Activated T-helper 1 cell treated with anti-CD3 and anti-CD28 coated beads, Interleukin-2, amount 50 U/mL, for 16 hours (primary cell): Measurements from ENCODE around the gene STARD3.
A peak's percentile ranks its signal among the peaks of the same experiment; 100 is the strongest.

Experiments used
- DNase-seq, 2 donors: peaks; one replicate each; pipeline ENCODE4 v3.0.0-alpha.2; 2020; ENCODE audit warnings: low read depth in 1 of 2, low spot score in 1 of 2

Gene STARD3

DNA sequence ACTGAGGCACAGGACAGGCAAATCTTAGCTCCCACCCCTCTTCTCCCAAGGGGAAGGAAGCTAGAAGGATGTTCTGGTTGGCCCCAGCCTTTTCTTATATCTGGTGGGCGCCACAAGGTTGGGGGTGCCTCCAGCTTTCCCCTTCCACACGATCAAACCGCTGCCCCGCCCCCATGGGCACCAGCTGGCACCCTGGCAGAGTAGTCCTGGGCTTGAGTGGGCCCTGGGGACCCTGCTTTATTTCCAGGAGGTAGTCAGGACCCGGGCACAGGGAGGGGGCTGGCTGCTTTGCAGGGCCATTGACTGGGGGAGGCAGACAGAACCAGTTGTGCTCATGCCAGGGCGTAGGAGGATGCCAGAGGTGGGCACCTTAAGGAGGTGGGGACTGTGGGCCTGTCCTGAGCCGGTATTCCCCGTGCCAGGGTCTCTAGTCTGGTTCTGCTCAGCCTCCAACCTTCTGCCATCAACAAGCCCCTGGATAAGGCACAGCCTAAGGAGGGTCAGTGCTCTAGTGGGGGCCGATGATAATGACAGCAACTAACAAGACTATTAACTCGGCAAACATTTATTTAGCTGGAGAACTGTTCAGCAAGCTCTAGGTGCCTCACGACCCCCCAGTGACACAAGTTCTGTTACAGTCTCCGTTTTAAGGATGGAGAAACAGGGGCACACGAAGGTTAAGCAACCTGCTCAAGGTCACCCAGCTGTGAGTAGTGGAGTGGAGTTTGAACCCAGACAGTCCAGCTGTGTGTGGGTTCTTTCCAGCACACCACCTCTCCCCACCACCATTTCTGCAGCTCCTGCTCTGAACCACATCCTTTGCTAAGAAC, 17.8 kb upstream of the STARD3 start:
- no peak for DNase-seq

DNA sequence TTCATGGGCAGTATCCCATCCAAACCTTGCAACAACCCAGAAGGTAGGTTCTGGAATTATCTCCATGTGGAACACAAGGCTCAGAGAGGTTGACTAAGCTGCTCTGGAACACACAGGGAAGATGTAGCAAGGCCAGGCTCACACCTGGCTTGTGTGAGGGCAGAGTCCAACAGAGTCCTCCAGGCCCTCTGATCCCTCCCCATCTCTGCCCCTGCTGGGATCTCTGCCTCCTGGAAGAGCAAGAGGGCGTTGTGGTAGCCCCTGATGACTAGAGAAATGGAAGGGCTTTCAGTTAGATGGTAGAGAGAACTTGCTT, 17.2 kb upstream of the STARD3 start:
- no peak for DNase-seq

DNA sequence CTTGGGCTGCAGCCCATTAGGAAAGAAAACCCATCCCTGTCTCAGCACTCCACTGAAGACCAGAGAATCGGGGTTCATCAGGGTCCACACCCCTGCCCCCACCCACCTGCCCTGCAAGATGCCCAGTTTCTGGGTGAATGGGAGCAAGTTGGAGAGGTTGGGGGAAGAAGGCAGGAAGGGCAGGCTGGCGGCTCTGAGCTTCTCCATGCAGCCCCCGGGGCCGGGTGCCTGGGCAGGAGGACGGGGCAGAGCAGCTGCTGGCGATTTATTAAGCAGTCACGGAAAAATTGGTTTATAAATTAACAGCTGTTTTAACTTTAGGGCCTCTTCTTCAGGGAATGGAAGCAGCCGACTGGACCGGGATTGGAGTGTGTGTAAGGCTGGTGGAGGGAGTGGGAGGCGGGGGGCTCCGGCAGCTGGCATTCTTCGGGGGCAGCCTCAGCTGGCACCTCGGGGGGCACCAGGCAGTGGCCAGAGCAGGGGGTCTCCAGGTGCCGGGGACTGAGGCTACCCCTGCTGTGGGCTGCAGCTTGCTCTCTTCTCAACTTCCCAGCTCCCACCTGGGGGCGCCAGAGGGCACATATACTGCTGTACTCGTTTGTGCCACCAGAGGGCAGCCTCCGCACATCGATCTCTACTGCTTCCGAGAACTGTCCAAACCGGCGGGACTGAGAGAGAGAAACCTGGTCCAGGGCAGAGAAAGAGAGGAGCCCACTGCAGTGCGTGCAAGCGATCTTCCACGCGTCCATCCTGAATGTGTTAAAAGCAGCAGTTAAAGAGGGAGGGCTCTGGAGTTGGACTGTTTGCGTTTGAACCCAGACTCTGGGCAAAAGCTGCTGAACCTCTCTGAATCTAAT, 15.2 kb upstream of the STARD3 start:
- peak; percentile 82 to 92 for DNase-seq

DNA sequence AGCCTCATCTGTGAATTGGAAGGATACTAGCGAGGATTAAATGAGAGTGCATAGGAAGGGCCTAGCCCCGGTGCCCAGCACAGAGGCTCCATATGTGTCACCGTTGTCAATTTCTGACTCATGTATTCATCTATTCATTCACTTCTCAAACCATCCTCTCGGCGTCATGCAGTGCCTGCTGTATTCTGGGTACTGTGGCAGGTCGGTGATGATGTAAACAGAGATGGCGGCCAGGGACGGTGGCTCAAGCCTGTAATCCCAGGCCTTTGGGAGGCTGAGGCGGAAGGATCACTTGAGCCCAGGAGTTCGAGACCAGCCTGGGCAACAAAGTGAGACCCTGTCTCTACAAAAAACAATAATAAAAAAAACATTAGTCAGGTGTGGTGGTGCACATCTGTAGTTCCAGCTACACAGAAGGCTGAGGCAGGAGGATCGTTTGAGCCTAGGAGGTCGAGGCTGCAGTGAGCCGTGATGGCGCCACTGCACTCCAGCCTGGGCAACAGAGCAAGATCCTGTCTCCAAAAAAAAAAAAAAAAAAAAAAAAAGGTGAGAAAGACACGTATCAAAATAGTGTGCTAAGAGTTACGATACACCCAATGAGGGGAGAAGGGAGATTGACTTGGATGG, 14.5 kb upstream of the STARD3 start:
- DNase-seq = peak in 1 of 2 donors; percentile 19

DNA sequence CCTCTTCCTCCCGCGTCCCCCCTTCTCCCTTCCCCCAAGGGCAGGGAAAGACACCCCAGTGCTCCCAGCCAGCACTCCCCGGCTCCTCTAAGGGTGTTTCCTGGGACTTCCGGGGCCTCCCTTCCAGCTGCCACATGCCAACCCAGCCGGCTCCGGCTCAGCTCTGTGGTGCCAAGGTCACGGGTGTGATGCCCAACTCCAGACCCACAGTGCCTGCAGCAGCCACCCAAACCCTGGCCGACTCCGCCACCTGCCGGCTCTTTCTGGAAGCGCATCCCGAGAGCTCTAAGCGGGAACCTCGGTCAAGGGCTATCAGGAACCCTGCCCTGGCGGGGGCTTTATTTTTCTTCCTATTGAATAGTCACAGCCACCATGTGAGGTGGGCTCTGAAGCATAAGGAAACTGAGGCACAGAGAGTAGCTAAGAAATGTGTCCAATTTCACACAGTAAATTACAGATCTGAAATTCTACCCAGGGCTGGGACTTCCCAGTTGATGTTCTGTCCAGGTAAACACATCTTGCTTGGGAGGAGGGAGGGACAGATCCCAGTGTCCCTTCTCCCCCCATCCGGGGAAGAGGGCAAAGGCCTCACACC, 13.5 kb upstream of the STARD3 start:
- DNase-seq = peak; percentile 75 to 80

GRCh38 chr17:39624313-39624712, 12.6 kb upstream of the STARD3 start:
- DNase-seq = no peak

DNA sequence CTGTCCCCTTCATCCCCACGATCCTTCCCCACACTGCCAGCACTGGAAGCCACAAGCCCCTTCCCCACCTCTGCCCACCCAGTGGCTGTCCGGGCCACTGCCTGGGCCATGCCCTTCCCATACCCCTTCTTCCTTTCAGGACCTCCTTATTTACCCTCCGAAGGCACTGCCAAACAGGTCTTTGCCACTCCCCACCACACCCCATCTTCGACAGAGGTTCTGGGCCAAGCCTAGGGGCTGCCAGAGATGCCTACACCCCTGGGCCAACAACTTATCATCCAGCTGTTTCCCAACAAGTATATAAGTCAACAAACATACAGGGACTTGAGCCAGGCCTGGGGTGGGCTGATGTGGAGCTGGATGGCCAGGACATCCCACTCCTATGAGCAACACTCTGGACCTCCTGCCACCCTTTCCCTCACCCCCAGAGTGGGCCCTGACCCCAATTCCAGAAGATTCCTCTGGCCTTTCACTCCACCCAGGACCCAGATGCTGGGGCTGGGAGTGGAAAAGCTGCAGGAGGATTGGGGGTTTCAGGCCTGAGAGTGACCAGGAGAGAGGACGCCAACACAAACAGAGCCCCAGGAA, 11.7 kb upstream of the STARD3 start:
- no peak for DNase-seq

- DNase-seq = no peak
Observed at GRCh38 chr17:39626171-39627046, 10.5 kb upstream of the STARD3 start, which contains the start of gene PPP1R1B. PPP1R1B (plus strand) TSS chr17:39626952; CDS start chr17:39627393, 441 bp downstream.

DNA sequence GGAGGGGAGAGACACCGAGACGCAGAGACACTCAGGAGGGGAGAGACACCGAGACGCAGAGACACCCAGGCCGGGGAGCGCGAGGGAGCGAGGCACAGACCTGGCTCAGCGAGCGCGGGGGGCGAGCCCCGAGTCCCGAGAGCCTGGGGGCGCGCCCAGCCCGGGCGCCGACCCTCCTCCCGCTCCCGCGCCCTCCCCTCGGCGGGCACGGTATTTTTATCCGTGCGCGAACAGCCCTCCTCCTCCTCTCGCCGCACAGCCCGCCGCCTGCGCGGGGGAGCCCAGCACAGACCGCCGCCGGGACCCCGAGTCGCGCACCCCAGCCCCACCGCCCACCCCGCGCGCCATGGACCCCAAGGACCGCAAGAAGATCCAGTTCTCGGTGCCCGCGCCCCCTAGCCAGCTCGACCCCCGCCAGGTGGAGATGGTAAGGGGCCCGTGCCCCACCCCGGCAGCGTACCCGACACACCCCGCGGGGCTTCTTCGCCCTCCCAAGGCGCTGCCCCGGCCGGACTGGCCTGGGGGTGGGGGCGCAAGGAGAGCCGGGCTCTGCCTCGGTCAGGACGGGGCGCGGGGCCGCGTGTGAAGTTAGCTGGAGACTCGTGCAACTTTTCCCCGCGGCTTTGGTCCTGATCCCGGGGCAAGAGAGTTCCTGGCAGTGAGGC, 9.8 kb upstream of the STARD3 start:
- DNase-seq = no peak

- DNase-seq = no peak
Observed at GRCh38 chr17:39627712-39628516, 9.0 kb upstream of the STARD3 start.

DNA sequence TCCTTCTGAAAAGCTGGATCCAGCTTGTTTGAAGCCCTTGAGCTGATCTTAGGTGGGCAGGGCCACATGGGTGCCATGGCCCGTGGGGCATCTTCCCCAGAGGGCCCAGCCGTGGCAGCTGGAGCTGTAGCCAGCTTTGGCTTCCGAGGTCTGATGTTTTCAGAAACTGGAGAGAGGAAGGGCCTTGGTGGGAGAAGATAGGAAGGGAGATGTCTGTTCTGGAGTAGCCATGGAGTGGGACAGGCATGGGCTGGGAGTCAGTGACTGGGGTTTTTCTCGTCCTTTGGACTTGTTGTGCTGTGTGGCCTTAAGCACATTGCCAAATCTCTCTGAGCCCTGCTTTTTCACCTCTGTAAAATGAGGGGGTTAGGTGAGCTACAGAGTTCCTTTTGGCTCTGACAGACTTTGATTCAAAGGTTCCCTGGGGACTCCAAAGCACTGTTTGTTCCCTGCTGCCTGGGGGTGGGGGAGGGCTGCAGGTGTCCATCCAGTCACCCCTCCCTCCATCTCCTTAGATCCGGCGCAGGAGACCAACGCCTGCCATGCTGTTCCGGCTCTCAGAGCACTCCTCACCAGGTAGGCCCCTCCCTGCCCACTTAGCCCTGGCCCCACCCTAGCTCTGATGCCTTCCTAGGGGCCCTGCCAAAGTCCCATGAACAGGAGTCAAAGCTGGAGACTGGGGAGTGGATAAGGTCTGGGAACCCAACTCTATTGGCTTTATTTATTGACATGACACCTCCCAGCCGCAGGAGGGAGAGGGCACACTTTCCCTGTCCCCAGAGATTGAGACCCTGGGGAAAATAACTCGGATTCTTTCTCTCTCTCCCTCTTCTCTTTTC, 8.1 kb upstream of the STARD3 start:
- no peak for DNase-seq

- no peak for DNase-seq
Observed at GRCh38 chr17:39629494-39629880, 7.5 kb upstream of the STARD3 start.

GRCh38 chr17:39629898-39630297, 7.0 kb upstream of the STARD3 start:
- no peak for DNase-seq

DNA sequence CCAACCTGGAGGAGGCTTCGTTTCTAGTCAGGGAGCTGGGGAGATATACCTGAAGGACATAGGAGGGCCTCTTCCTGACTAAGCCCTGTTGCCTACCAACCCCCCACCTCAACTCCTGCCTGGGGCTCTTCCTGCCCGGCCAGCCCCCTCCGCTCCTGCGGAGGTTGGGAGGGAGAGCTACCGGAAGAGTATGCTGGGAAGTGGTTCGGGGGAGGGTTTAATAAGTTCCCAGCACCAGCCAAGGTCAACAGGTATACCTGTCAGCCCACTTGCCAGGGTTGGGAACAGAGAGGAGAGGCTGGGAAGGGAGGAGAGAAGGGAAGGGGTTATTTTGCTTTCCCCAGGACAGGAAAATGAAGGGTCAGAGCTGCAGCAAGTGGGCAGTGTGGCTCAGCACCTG, 5.5 kb upstream of the STARD3 start:
- DNase-seq = no peak

DNA sequence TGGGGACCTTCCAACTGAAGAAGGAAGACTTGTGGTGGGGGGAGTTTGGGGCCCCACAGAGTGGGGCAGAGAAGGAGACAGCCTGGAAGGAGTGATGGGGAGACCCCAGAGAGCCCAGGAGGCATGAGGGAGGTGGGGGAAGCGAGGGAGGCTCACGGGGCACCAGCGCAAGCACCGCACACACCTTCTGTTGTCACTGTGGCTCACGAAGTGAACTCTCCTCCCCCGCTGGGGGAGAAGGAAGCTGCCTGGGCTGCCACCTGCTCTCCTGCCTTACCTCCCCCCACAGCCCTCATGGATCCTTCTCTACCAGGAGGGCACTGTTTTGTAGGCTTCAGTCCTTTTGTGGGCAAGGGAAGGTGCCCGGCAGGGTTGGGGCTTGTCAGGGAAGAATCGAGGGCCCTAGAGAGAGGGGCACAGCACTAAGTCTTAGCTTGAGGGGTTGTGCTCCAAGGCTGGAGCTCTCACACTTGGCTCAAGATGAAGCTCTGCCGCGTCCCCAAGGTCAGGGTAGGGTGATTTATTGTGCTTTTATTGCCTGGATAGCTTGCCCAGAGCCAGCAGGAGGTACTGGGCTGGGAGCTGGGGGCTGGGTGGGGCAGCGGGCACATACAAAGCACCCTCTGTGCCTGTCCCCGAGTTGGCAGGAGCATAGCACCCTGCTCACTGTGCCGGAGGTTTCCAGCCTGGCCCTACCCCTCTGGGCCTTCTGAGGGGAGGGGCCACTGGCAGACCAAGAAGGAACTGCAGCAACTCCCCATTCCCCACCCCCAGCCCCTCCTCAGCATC, 4.6 kb upstream of the STARD3 start:
- no peak for DNase-seq

DNA sequence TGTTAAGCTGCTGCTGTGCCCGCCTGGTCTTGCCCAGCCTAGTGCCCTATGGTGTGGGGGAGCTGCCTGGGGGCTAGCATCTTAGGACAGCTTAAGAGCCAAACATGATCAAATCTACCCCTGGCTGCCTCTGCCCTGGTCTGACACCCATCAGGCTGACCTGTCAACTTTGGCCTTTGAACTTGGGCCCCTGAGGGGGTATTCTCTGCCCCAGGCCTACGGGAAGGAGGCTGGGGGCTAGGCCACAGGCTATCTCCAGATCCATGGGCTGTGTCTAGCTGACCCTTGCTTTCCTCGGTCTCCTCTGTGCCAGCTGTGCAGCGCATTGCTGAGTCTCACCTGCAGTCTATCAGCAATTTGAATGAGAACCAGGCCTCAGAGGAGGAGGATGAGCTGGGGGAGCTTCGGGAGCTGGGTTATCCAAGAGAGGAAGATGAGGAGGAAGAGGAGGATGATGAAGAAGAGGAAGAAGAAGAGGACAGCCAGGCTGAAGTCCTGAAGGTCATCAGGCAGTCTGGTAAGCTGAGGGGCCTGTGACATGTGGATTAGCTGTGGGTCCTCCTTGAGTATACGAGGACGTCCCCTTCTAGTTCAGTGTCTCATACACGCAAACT, 3.3 kb upstream of the STARD3 start:
- no peak for DNase-seq
